Stimulated activated CD8-positive, alpha-beta memory T cell treated with anti-CD3 and anti-CD28 coated beads, Interleukin-4, amount 100 ng/mL, for 4 hours (primary cell): Measurements from ENCODE around the gene ZNHIT1.

ENCODE experiments used
- DNase-seq, 2 donors: peaks; one replicate each; pipeline ENCODE4 v3.0.0-alpha.2; 2020; ENCODE audit warnings: low read depth in 2 of 2, low spot score in 1 of 2

ZNHIT1 gene

DNA sequence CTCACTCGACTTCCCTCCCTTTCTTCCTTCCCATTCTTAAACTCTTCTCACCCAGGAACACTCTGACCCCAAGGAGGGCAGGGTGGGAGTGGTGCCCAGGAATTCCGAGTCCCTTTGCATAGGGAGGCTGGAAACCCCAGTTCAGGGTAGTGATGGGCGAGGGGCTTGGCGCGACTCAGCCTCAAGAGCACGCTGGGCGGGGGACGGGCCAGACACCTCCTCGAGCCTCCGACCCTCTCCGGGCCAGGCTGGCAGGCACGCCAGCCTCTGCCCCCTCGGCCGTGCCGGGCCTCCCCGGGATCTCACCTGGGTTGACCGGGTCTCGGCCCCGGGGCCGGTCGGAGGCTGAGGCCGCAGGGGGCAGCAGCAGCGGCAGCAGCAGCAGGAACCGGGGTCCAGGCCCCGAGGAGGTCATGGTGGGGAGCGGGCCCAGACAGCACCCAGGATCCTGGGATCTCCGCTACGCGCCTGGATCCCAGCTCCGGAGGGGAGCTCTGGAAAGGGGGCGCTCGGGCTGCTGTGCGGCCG is 1.0 kb upstream of the ZNHIT1 start:
- DNase-seq: no peak

DNA sequence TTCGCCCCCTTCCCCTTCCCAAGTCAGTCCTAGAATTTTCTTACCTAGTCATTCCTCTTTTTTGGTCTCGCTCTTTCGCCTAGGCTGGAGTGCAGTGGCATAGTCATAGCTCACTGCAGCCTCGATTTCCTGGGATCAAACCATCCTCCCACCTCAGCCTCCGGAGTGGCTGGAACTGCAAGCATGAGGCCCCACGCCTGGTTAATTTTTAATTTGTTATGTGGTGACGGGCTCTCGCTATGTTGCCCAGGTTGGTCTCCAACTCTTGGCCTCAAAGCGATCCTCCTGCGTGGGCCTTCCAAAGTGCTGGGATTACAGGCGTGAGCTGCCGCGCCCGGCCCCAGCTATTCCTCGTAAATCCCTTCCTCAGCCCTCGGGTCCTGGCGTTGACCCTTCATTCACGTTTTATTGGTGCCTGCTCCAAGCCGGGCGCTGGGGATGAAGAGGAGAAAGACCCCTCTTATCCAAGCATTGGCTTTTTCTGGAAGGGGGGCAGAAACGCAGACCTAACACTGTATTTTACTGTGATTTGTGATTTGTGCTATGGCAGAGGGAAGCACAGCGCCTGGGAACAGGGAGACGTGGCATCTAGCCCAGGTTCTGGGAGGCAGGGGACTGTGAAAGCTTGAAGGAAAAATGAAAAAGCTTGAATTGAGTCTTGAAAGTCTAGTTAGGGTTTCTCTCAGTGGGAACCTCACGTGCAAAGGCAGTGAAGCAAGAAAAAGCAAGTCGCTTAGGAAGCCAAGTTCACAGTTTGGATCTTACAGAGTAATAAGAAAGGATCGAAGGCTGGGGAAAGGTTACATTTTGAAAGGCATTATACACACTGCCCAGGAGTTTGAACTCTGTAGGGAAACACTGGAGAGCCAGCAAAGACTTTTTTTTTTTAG is 516 bp downstream of the ZNHIT1 start:
- no peak for DNase-seq

DNA sequence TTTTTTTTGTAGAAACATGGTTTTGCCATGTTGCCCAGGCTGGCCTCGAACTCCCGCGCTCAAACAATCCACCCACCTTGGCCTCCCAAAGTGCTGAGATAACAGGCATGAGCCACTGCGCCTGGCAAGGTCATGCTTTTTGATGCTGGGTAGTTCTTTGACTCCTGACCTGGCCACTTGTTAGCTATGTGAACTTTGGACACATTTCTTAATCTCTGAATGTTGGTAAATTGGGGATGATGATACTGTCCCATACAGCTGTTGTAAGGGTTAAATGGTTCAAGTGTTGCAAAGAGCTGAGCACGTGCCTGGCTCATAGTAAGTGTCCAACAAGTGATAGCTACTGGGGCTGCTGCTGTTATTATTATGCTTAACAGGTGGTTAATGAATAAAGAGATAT is 2.3 kb downstream of the ZNHIT1 start:
- DNase-seq: no peak

DNA sequence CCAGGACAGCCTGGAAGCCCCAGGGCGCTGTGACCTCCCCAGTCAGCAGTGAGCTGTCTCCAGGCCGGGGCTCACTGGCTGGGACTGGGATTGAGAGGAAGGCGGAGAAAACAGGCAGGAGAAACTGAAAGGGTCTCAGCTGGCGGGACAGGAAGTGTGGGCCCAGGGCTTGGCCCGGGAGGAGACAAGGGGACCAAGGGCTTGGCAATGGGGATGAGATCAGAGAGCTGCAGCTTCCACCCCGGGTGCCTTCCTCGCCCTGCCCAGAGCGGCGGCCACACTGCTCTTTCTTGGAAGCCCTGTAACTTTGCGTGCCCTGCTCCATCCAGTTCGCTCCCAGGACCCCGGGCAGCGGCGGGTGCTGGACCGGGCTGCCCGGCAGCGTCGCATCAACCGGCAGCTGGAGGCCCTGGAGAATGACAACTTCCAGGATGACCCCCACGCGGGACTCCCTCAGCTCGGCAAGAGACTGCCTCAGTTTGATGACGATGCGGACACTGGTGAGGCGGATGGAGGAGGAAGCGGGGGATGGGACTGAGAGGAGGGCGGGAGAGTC is 4.4 kb downstream of the ZNHIT1 start:
- no peak for DNase-seq

- no peak for DNase-seq
Measured at GRCh38 chr7:101223528-101223927, 5.6 kb downstream of the ZNHIT1 start.

DNA sequence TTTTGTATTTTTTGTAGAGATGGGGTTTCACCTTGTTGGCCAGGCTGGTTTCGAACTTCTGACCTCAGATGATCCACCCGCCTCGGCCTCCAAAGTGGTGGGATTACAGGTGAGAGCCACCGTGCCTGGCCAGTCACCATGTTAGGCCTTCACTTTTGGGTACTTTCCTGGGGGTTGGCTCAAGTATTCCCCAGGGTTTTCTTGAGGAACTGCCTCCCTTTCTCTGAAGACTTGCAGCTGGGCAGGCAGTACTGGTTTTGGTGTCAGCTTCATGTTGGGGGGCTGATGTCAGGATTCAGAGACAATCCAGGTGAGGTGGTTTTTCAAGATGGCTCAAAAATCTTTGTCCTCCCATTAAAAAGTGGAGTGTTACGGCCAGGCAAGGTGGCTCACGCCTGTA is 7.7 kb downstream of the ZNHIT1 start:
- no peak for DNase-seq

GRCh38 chr7:101226721-101227120 is 8.8 kb downstream of the ZNHIT1 start:
- no peak for DNase-seq

- no peak for DNase-seq
Measured at GRCh38 chr7:101231644-101232043, 13.7 kb downstream of the ZNHIT1 start.

DNA sequence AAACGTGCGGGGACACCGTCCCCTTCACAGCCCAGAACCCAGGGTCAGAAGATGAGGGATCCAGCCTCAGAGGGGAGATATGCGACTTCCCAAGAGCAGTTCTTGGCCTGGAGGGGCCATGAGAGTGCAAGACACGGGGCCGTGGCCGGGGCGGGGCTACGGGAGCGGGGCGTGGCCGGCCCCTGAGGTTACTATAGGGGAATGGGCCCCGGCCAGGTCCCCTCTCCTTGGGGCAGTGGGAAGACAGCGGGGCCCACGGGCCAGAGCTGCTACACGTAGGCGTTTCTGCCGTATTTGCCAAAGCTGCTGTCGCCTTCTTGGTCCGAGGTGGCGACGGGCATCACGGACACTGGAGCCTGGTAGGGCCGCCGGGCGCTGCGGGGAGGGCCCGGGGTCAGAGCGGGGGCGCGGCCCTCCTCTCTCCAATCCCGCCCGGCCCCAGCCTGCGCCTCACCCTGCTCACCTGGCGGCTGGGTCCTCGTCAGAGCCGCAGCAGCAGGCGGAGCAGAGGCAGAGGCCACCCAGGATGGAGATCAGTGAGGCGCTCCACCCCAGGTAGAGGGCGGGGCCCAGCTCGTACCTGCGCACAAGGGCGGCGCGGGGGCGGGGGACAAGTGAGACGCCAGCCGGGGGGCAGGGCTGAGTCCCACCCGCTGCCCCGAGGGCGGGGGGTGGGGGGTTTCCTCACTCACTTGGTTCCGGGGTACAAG is 14.3 kb downstream of the ZNHIT1 start:
- no peak for DNase-seq

- no peak for DNase-seq
Measured at GRCh38 chr7:101233907-101234547, 16.1 kb downstream of the ZNHIT1 start.

GRCh38 chr7:101234636-101235035 is 16.7 kb downstream of the ZNHIT1 start:
- DNase-seq: no peak

DNA sequence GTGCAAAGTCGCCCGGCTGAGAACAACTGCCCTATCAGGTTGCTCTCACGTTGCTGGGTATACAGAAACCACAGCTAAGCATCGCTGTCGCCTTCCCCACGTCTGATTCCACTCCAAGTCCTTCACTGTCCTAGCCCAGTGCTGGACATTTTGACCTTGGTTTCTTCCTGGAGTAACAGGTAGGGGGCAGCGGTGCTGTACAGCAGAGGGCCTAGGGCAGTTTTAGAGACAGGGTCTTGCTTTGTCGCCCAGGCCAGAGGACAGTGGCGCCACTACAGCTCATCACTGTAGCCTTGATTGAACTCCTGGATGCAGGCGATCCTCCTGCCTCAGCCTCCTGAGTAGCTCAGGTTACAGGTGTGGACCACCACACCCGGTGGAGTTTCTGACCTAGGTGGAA is 17.1 kb downstream of the ZNHIT1 start:
- no peak for DNase-seq

DNA sequence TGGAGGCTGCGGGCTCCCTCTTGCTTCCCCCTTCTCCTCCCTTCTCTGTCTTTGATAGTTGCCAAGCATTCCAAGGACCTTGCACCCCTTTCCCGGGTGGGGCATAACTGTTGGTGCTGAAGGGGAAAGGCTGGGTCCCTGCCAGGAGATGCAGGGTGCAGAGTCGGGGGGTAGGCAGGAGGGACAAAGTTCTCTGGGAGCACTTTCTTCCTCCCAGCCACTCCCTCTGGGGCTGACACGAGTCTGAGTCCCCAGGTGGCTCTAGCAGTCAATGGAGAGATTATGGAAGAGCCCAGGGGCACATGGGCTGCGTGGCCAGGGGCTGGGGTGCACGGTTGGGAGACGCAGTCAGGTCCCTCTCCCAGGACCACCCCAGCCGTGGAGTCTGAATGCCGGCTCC is 17.6 kb downstream of the ZNHIT1 start:
- DNase-seq: no peak

DNA sequence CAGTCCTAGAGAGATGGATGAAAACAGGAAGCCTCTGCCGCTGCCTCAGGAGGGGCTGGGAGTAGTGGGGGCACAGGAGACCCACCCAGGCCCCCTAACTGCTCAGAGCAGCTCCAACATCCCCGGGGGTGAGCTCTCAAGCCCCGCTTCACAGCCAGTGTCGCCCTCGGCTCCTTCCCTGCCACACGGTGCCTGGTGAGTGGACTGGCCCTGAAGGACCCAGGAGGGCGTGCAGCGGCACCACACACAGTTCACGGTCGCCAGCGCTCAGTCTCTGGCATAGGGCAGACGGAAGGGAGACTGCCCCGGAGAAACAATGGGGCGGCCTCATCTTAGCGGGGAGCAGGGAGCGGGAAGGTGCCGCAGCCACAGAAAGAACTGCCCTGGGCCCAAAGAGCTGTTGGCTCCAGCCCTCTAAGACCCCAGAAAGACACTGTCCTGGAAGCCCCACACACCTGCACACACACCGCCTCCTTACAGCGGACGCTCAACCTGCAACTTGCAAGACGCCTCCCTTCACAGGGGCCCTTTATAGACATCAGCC is 18.4 kb downstream of the ZNHIT1 start:
- DNase-seq: no peak

GRCh38 chr7:101237206-101238067 is 19.5 kb downstream of the ZNHIT1 start, which contains the start of gene CLDN15:
Gene CLDN15, minus strand, starts transcription at chr7:101237802. Its CDS starts 221 bp downstream, at chr7:101237581.
- DNase-seq: no peak

- no peak for DNase-seq
Measured at GRCh38 chr7:101238226-101239182, 20.5 kb downstream of the ZNHIT1 start.

DNA sequence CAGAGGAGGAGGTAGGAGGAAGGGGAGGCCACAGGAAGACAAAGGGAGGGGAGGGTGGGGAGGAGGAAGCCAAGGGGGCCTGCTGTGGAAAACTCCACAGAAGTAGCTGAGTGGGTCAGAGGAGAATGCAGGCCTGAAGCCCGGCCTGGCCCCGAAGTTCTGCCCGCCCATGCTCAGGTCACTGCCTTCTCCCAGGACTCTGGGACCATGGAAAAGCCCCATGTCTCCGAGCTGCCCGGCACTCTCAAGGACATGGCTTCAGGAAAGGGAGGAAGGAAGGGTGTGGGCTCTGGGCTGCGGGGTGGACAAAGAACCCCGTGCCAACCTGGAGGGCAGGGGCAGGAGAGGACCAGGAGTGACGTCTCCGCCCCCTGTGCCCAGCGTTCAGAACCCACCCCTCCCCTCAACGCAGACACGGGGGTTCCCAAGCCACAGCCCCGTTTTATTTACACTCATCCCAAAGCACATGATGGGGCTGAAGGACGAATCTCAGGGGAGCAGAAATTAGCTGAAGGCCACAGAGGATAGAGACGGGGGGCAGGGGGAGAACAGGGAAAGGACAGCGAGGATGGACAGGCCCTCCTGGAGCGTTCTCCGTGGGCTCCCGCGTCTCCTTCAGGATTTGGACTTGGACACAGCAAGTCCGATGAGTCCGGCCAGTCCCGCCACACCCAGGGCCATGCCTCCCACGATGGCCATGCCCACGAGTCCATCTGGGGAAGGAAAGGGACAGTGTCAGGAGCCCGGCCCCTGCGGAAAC is 21.4 kb downstream of the ZNHIT1 start:
- DNase-seq: no peak

GRCh38 chr7:101239951-101240220 is 21.9 kb downstream of the ZNHIT1 start:
- no peak for DNase-seq
